ENCODE measurements around the gene PDCD10. TPM values are rescaled to one million over a fixed set of nuclear protein-coding genes. Genes with fewer than 3 reads are reported as not detected.

Gene PDCD10
- polyA plus RNA-seq, 3 donors = 31.7 to 61.8 (median 61.5) TPM

DNA sequence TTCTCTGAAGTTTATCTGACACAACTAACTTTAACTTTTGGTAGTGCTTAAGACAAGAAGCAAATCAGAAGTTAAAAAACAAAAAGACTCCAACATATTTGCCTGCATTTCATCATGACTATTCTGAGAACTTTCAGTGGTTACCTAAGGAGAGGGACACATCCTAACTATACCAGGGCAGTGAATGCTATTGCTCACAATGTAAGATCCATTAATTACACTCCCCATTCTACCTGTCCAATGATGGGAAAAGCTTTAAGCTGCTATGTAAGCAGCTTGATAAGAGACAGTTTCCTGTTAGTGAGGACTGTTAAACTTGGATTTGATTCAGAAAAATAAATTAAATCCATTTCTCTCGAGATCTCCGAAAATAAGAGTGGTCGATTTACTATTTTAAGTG is 38.3 kb upstream of the PDCD10 start:
- H3K9ac ChIP-seq (ENCODE audit: insufficient read depth, low read length, poor library complexity, severe bottlenecking) = no peak overlapping the region
- no peak overlapping the region for H3K27ac ChIP-seq (ENCODE audit: low read depth in 1 of 2, low read length in 2 of 2)
- TF ChIP-seq, protein P1, sequence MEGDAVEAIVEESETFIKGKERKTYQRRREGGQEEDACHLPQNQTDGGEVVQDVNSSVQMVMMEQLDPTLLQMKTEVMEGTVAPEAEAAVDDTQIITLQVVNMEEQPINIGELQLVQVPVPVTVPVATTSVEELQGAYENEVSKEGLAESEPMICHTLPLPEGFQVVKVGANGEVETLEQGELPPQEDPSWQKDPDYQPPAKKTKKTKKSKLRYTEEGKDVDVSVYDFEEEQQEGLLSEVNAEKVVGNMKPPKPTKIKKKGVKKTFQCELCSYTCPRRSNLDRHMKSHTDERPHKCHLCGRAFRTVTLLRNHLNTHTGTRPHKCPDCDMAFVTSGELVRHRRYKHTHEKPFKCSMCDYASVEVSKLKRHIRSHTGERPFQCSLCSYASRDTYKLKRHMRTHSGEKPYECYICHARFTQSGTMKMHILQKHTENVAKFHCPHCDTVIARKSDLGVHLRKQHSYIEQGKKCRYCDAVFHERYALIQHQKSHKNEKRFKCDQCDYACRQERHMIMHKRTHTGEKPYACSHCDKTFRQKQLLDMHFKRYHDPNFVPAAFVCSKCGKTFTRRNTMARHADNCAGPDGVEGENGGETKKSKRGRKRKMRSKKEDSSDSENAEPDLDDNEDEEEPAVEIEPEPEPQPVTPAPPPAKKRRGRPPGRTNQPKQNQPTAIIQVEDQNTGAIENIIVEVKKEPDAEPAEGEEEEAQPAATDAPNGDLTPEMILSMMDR (IDR thresholded peaks at IDR 0.05) = no peak
- H3K4me3 ChIP-seq (replicated peaks in 1 of 3; ENCODE audit: low read depth in 2 of 3, low read length in 3 of 3) = no peak overlapping the region
- peaks cover 0 to 5% (median 2%) of the 10 kb centered on the region in 3 donors for H3K27me3 Mint-ChIP-seq (ENCODE audit: low read depth in 3 of 3)
- no peaks in the 10 kb centered on the region for H4K20me1 ChIP-seq (ENCODE audit: insufficient read depth, low read length)
- WGBS (ENCODE audit: insufficient coverage) = no CpG with 5 or more reads among the region's 3 CpGs
- intact Hi-C loops (cut with micrococcal nuclease) = no loop called here
- H3K79me2 ChIP-seq (ENCODE audit: insufficient read depth, low read length) = no peaks in the 10 kb centered on the region
- H2AFZ ChIP-seq (ENCODE audit: insufficient read depth, low read depth, low read length, poor library complexity, severe bottlenecking) = no peak overlapping the region
- no peaks in the 10 kb centered on the region for H3K4me1 ChIP-seq (ENCODE audit: control insufficient read depth in 1 of 2, insufficient read depth in 2 of 2, low read length in 2 of 2)
- H3K9me3 ChIP-seq (replicated peaks in 1 of 2; ENCODE audit: control insufficient read depth in 1 of 2, insufficient read depth in 1 of 2, low read length in 2 of 2) = no peaks in the 10 kb centered on the region
- H3K36me3 ChIP-seq (replicated peaks in 1 of 2; ENCODE audit: control insufficient read depth in 1 of 2, insufficient read depth in 2 of 2, low read length in 2 of 2) = no peaks in the 10 kb centered on the region
- no peaks in the 10 kb centered on the region for H3K4me1 Mint-ChIP-seq
- H3K9me3 Mint-ChIP-seq = peaks cover 0 to 7% (median 3%) of the 10 kb centered on the region in 7 donors
- no peaks in the 10 kb centered on the region for H3K36me3 Mint-ChIP-seq
- H3K27ac Mint-ChIP-seq = no peak overlapping the region
- no peak overlapping the region for H3K4me3 Mint-ChIP-seq
- DNase-seq = no peak
- H3K27me3 ChIP-seq (ENCODE audit: control insufficient read depth in 2 of 2, insufficient read depth in 2 of 2, low read length in 2 of 2) = no peaks in the 10 kb centered on the region
- H3K4me2 ChIP-seq (replicated peaks; ENCODE audit: extremely low read depth, low read length, poor library complexity, severe bottlenecking) = no peak overlapping the region

DNA sequence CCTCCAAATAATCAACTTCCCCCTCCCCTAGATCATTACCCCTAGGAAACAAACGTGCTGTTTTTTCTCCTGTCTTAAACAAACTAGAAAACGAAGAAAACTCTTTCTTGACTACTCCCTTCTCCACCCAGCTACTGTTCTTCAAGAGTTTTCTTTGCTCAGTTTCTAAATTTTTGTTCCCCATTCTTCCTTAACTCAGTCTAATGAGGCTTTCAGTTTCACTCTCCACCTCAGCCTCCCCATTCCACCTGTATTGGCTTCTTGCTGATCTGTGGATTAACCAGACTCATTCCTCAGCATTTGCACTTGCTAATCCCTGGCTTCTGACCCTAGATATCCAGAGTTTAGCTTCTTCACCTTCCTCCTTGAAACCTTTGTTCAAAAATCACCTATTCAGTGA is 27.6 kb upstream of the PDCD10 start:
- peaks cover 3 to 11% of the 10 kb centered on the region in 2 donors for H3K9me3 ChIP-seq (replicated peaks in 1 of 2; ENCODE audit: control insufficient read depth in 1 of 2, insufficient read depth in 1 of 2, low read length in 2 of 2)
- H3K4me3 Mint-ChIP-seq = peak overlapping the region in 1 of 2 donors; percentile 27
- H3K9ac ChIP-seq (ENCODE audit: insufficient read depth, low read length, poor library complexity, severe bottlenecking) = no peak overlapping the region
- TF ChIP-seq, protein P1 (IDR thresholded peaks at IDR 0.05) = no peak
- 41% methylated on average over 2 of the region's 2 CpGs for WGBS (ENCODE audit: insufficient coverage)
- H3K27ac Mint-ChIP-seq = peak overlapping the region in 1 of 7 donors; percentile 0
- H3K4me3 ChIP-seq (replicated peaks in 1 of 3; ENCODE audit: low read depth in 2 of 3, low read length in 3 of 3) = no peak overlapping the region
- no peaks in the 10 kb centered on the region for H4K20me1 ChIP-seq (ENCODE audit: insufficient read depth, low read length)
- H3K9me3 Mint-ChIP-seq = peaks cover 4 to 24% (median 13%) of the 10 kb centered on the region in 7 donors
- no peaks in the 10 kb centered on the region for H3K27me3 ChIP-seq (ENCODE audit: control insufficient read depth in 2 of 2, insufficient read depth in 2 of 2, low read length in 2 of 2)
- H3K79me2 ChIP-seq (ENCODE audit: insufficient read depth, low read length) = no peaks in the 10 kb centered on the region
- peaks cover 15% of the 10 kb centered on the region for H3K4me1 Mint-ChIP-seq
- DNase-seq = no peak
- no peaks in the 10 kb centered on the region for H3K36me3 Mint-ChIP-seq
- no peaks in the 10 kb centered on the region for H3K36me3 ChIP-seq (replicated peaks in 1 of 2; ENCODE audit: control insufficient read depth in 1 of 2, insufficient read depth in 2 of 2, low read length in 2 of 2)
- intact Hi-C loops (cut with micrococcal nuclease) = no loop called here
- H3K4me1 ChIP-seq (ENCODE audit: control insufficient read depth in 1 of 2, insufficient read depth in 2 of 2, low read length in 2 of 2) = peaks cover 7 to 10% of the 10 kb centered on the region in 2 donors
- H2AFZ ChIP-seq (ENCODE audit: insufficient read depth, low read depth, low read length, poor library complexity, severe bottlenecking) = no peak overlapping the region
- H3K27me3 Mint-ChIP-seq (ENCODE audit: low read depth in 3 of 3) = peaks cover 0 to 4% (median 2%) of the 10 kb centered on the region in 3 donors
- H3K4me2 ChIP-seq (replicated peaks; ENCODE audit: extremely low read depth, low read length, poor library complexity, severe bottlenecking) = no peak overlapping the region
- H3K27ac ChIP-seq (ENCODE audit: low read depth in 1 of 2, low read length in 2 of 2) = no peak overlapping the region

All from CD14-positive monocyte (primary cell).